PC-3 (cell line): ENCODE data around the gene AKAP6.

Source experiments
- EZH2phosphoT487 ChIP-seq: fragments of 300-600 bp; sonication (generic); IDR thresholded peaks from 2 replicates; pipeline ENCODE4 v1.6.1; 2018; ENCODE audit warnings: mild to moderate bottlenecking, antibody characterized with exemption, low read length, borderline replicate concordance
- TF ChIP-seq, protein P1 (sequence below): fragments of 300-600 bp; sonication (generic); conservative IDR thresholded peaks from 2 replicates; pipeline ENCODE4 v1.5.1; 2017; ENCODE audit warnings: antibody characterized with exemption, low read depth, mild to moderate bottlenecking, low read length

DNA sequence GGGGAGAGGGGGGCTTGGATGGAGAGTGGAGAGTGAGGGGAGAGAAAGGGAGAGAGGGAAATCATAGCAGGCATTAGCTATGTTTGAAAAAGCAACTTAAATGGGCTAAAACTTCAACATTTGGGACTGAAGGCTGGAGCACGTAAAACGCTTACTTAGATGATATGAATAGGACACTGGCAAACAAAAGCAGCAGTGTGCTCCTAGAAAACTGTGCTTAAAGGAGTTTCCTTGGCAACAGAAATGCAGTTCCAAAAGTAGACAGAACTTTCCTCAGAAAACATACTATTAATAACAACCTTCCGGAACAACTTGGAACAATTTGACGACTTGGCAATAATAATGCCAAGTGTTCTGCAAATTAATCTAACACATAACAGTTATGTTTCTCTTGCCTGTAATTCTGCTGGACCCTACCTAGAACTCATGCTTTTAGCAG, 374.1 kb downstream of the AKAP6 start:
- TF ChIP-seq, protein P1, sequence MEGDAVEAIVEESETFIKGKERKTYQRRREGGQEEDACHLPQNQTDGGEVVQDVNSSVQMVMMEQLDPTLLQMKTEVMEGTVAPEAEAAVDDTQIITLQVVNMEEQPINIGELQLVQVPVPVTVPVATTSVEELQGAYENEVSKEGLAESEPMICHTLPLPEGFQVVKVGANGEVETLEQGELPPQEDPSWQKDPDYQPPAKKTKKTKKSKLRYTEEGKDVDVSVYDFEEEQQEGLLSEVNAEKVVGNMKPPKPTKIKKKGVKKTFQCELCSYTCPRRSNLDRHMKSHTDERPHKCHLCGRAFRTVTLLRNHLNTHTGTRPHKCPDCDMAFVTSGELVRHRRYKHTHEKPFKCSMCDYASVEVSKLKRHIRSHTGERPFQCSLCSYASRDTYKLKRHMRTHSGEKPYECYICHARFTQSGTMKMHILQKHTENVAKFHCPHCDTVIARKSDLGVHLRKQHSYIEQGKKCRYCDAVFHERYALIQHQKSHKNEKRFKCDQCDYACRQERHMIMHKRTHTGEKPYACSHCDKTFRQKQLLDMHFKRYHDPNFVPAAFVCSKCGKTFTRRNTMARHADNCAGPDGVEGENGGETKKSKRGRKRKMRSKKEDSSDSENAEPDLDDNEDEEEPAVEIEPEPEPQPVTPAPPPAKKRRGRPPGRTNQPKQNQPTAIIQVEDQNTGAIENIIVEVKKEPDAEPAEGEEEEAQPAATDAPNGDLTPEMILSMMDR = no peak
- no peak for TF ChIP-seq EZH2phosphoT487
